ENCODE measurements around the gene TMUB2.

The TMUB2 gene

GRCh38 chr17:44203731-44204440 lies 17.1 kb downstream of the TMUB2 start:
- peak; percentile 29 for DNase-seq

GRCh38 chr17:44204441-44204882 lies 17.7 kb downstream of the TMUB2 start:
- no peak for DNase-seq

GRCh38 chr17:44205962-44206824 lies 19.4 kb downstream of the TMUB2 start:
- no peak for DNase-seq

DNA sequence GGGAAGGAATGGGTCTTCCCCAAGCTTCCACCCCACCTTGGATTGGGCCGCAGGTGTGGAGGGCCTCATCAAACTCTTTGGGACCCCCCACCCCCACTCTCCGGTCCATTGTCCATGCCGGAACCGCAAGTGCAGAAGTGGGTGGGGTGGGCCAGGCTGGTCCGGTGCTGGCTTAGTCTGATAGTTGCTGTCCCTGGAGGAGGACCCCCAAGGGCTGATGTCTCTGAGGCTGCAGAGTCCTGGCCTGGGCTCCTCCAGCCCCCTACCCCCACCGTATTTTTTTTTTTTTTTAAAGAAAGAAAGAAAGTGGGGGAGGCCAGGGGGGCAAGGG lies 20.0 kb downstream of the TMUB2 start:
- DNase-seq = no peak

- DNase-seq = no peak
Measured at GRCh38 chr17:44207319-44207718, 20.5 kb downstream of the TMUB2 start.

GRCh38 chr17:44207743-44208142 lies 21.0 kb downstream of the TMUB2 start:
- DNase-seq = no peak

GRCh38 chr17:44209786-44210341 lies 23.1 kb downstream of the TMUB2 start:
- no peak for DNase-seq

DNA sequence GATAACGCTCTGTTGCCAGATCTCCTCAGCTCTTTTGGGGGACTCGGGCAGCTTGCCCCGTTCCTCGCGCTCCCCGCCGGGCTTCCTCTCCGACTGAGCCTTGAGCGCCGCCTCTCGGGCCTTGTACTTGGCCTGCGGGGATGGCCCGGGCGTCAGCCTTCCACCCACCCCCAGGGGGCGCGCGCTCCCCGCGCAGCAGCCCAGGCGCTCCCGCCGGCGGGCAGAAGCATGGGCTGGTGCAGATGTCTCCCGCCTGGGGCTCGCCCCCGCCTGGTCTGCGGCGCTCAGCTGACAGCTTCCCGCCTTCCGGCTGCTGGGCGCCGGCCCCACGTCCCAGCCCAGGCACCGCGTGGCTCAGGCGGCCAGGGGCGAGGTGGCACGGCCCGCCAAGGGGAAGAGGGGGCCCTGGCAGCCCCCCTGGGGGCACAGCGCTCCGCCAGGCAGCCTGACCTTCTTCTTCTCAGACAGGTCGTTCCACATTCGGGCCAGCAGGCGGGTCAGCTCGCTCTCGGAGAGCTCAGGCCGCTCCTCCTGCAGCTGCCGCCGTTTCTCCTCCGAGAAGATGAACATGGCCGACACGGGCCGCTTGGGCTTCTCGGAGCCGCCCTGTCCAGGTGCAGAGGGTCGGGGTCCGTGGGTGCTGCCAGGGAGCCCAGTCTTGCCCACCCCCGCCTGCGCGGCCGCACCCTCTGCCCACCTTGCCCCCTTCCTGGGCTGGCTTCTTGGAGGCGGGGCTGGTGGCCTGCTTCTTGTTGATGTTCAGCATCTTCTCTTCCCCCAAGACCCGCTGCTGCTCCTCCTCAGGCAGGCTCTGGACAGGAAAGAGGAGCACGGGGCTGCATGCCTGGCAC lies 23.8 kb downstream of the TMUB2 start:
- DNase-seq = peak; percentile 77

DNA sequence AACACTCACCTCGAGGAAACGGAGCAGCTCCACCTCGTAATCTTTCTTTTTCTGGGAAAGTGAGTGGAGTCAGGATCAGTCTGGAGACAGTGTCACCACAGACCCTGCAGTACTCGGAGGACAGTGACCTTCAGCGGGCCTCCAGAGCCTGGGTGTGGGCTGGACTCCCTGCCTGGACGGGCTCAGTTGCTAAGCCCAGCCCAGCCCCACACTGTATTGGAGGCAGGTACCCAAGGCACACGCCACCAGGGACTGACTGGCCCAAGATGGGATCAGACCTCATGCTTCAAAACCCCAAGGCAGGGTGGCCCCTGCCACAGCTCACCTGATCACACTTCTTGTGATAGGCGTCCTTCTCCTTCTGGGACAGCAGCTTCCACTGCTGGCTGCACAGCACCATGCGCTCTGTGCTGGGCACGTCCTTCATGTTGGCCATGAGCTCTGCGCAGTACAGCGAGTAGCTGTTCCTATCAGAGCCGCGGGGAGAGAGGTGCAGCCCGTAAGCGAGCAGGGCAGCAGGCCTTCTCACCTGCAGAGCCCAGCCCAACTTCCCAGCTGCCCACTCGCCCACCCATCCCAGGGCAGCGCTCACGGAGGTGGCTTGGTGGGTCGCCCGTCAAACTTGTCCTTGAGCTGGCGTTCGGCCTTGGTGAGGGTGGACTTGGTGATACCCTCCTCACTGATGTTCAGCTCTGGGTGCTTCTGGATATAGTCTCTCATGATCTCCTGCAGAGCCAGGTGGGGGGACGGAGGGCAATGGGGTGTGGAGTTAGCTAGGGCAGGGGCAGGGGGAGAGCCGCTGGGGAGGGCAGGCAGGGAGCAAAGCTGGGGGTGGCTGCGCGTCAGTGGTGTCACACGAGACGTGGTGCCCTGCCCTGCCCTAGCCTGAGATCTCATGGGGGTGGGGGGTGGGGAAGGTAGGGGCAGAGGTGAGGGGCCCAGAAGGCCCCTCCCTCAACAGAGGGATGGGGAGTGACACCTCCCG lies 24.8 kb downstream of the TMUB2 start:
- no peak for DNase-seq

GRCh38 chr17:44212507-44213402 lies 26.0 kb downstream of the TMUB2 start:
- no peak for DNase-seq

DNA sequence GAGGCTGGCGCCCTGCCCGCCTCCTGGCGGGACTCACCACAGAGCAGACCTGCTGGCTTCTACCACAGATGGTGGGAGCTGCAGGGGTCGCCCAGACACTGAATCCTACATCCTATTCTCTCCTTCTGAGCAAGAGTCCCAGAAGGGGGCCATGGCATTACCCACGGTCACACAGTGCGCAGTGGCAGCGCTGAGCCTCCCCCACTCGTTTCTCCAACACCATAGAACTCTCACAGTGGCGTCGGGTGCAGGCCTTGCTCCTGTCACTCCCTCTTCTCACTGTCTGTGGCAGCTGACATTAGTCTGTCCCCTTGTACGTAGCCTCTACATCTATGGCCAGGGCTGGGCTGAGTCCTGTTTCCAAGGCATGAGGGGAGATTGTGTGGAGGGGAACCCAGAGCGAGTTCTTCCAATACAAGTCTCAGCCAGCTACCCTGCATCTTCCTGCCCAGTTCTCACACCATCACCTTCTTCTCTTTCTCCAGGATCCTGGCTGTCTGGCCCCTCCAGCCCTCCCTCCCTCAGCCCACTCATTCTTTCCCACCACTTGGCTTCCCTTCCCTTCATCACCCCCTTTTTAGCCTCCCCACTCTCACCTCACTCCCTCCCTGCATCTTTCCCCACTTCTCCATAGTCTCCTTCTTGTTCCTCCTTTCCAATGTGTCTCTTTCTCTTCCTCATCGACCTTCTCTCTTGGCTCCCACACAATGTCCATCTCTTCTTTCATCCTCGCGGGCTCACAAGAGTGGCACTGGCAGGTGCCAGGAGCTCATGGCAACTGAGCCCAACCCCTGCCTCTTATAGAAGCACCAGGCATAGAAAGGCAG lies 26.8 kb downstream of the TMUB2 start:
- DNase-seq = no peak

GRCh38 chr17:44214230-44214494 lies 27.4 kb downstream of the TMUB2 start:
- no peak for DNase-seq

DNA sequence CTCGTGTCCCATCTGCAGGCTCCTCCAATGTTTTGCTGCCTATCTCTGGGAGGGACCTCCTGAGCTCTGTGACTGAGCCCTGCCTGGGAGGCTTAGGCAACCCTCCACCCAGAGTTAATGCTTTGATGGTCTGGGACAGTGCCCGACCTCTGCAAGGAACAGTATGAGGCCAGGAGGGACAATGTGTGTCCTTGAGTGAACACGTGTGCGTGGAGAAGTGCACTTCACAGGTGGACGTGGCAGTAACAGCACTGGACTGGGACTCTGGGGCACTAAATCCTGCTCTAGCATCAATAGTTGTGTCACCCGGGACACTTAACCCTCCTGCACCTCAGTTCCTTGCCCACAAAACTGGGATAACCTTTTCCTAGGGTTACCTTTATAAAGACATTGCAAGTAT lies 28.1 kb downstream of the TMUB2 start:
- no peak for DNase-seq

GRCh38 chr17:44216173-44216572 lies 29.4 kb downstream of the TMUB2 start:
- no peak for DNase-seq

- DNase-seq = no peak
Measured at GRCh38 chr17:44216694-44217093, 29.9 kb downstream of the TMUB2 start.

- no peak for DNase-seq
Measured at GRCh38 chr17:44217738-44218343, 31.1 kb downstream of the TMUB2 start.

DNA sequence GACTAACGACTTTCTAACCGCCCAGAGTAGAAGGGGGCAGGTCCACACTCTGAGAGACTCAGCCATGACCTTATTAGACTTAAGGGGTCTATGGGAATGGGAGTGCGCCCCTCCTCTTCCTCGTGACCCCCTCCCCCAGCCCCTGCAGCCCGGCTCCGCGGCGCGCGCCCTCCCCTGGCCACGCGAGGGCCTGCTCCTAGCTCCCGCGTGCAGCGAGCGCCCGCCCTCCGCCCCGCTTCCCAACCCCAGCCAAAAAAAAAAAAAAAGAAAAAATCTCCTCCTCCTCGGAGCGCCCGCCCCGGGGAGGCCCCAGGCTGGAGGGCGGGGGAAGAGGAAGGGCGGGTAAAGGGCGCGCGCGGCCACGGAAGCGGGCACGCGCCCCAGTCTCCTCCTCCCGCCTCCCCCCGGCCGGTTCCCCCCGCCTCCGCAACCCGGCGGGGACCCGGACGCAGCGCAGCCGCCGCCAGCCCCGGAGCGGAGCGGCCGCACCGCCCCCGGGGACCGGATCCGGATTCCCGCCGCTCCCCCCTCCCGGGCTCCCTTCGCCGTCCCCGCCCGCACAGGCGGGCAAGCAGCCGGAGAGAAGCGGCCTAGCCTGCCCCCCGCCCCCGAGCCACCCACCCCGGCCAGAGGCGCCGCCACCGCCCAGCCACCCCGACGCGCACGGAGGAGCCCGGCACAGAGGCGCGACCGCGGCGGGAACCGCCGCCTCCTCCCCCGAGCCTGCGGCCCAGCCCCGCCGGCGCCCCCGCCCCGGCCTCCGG lies 31.8 kb downstream of the TMUB2 start:
- DNase-seq = peak; percentile 77

DNA sequence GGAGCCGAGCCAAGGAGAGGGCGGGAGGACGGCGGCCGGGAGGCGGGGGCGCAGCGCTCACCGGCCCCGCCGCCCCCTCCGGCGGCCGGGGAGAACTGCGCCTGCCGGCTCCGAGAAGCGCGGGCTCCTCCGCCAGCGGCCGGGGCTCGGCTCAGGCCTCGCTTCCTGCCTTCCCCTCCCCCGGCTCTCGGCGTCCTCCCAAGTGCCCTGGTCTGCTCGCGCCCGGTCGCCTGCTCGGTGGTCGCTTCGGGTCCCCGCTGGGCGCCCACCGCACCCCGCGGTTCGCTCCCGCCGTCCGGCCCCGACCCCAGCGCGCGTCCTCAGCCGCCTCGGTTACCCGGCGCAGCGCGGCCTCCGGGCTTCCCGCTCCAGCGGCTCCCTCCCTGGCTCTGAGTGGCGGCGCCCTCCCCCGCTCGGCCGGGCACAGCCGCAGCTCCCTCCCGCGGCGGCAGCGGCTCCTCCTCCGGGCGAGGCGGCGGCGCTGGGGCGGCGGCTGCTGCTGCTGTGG lies 32.4 kb downstream of the TMUB2 start:
- DNase-seq = peak; percentile 35
